ENCODE measurements around the gene CSN3.

The CSN3 gene

DNA sequence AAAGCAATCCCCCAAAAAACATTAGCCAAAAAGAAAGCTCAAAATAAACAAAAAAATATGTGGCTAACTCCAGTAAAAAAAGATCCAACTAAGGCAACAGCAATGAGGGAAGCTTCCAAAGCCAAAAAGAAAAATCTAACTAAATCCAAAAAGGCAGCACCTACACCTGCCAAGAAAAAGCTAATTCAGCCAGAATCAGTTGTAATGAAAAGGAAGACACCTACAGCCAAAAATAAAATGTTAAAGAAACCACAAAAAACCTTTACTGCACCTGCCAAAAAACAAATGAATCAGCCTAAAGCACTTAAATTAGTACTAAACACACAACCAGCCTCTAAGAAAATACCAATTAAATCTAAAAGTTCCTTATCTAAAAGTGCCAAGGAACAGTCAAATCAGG lies 55.2 kb downstream of the CSN3 start:
- no peak for DNase-seq (ENCODE audit: low read depth)

DNA sequence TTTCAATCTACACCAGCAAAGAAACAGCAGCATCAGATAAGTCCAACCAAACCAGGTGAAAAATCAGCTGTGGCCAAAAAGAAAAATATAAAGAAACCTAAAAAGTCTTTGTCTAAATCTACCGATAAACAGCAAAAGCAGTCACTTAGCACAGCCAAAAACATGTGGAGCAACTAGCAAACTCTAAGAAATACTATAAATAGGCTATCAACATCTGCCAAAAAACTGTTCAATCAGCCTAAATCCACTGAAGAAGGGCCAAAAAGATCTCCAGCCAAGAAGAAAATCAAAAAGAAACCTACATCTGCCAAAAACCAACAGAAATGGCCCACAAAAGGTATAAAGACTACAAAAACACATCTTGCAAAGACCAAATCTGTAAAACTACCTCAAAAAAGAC lies 55.7 kb downstream of the CSN3 start:
- no peak for DNase-seq (ENCODE audit: low read depth)

DNA sequence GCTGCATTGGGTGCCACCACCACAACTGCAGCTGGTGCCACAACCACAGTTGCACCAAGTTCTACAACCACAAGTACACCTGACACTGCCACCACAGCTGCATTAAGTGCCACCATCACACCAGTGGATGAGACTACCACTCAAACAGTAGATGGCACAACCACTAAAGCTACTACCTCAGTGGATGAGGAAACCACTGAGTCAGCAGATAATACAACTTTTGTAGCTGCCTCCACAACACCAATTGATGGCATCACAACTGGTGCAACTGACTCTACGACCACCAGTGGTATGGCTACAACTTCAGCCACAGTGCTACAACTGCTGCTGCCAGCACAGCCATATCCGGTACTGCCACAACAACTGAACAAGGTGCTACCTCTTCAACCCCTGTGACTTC lies 57.2 kb downstream of the CSN3 start:
- no peak for DNase-seq (ENCODE audit: low read depth)

DNA sequence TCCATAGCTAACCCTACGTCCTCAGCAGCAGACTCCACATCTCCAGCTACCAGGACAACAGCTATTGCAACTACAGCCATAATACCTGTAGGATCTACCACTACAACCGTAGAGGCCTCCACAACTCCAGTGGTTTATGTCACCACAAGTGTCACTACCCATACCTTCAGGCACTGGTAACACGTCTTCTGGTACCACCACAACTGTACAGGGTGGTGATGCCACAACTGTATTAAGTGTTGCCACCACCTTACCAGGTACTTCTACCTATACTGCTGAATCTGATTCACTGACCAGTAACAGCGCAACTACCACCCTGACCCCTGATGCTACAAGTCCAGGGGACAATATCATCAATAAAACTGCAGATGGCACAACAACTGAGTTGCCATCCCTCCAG lies 57.8 kb downstream of the CSN3 start:
- no peak for DNase-seq (ENCODE audit: low read depth)
